Measurements from ENCODE around the gene DNAJC10.

The DNAJC10 gene

DNA sequence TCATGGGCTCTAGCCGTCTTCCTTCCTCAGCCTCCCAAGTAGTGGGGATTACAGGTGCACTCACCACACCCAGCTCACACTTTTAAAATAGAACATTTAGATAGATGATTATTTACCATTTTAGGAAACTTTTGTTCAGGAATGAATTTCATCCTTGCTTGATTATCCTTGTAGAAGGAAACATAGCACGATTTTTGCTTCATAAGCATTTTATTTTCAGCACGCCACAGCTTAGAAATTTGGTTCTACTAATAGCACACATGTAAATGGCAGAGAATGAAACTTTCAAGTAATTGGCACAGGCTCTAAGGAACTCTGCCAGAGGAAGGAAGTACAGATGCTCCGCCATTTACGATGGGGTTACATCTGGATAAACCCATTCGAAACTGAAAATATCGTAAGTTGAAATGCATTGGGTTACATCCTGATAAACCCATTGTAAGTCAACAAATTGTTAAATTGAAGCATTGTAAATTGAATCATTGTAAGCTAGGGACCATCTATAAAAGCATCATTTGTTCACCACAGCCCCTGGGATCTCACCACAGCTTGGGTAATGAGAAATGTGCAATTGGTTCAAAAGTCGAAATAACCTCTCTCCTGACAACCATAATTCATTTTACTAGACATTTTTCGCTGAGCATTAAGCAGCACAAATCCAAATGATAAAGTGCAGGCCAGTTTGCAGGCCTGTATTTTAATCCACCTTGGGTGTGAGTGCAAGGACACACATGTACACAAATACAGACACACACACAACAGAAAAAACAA is 117.2 kb downstream of the DNAJC10 start:
- no peak for DNase-seq (ENCODE audit: low read depth in 2 of 2)

DNA sequence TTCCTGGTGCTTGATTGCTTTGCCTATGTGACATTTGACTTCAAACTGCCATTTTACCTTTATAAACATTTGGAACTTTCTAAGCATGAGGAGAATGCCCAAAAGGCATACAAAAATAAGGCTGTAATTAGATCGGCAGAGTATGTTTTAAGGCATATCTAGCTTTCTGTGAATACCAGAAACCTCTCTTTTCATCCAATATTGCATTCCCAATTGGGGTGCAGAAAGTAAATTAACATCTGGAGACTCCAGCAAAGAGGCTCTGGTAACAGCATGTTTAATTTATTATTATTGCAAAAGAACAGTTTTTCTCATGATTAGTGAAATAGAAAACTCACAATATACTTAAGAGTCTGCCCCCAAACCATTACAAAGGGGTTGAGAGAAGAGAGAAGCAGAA is 118.2 kb downstream of the DNAJC10 start:
- no peak for DNase-seq (ENCODE audit: low read depth in 2 of 2)

DNA sequence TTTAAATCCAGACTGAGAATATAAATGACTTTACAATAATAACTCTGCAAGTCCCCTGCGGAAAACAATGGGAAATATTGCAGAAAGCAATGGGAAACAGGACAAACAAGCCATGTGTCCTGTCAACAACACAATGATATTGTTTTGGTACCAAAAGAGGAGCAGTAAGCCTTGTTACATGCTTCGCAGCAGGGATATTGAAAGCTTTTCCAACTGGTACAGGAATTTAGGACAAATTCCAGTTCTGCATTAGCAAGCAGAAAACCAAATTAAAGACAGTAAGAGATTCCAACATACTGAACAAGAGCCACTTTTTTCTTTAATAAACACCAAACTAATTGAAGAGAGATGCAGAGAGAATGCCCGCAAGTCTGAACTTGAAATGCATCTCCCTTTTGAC is 120.4 kb downstream of the DNAJC10 start:
- no peak for DNase-seq (ENCODE audit: low read depth in 2 of 2)

Data from stimulated activated CD8-positive, alpha-beta memory T cell treated with anti-CD3 and anti-CD28 coated beads, Interleukin-2, amount 100 ng/mL, for 48 hours (primary cell).